GM12874 (cell line): ENCODE measurements around the gene TLR10.

Experiments used
- TF ChIP-seq, protein P1 (sequence below): IDR thresholded peaks from 2 replicates; pipeline ENCODE4 v1.5.1; 2011; ENCODE audit warnings: low read depth, mild to moderate bottlenecking, control low read depth, low read length, moderate library complexity; ENCODE audit not compliant: insufficient read depth

The TLR10 gene

GRCh38 chr4:38820329-38821061 is 37.7 kb upstream of the TLR10 start:
- TF ChIP-seq, protein P1, sequence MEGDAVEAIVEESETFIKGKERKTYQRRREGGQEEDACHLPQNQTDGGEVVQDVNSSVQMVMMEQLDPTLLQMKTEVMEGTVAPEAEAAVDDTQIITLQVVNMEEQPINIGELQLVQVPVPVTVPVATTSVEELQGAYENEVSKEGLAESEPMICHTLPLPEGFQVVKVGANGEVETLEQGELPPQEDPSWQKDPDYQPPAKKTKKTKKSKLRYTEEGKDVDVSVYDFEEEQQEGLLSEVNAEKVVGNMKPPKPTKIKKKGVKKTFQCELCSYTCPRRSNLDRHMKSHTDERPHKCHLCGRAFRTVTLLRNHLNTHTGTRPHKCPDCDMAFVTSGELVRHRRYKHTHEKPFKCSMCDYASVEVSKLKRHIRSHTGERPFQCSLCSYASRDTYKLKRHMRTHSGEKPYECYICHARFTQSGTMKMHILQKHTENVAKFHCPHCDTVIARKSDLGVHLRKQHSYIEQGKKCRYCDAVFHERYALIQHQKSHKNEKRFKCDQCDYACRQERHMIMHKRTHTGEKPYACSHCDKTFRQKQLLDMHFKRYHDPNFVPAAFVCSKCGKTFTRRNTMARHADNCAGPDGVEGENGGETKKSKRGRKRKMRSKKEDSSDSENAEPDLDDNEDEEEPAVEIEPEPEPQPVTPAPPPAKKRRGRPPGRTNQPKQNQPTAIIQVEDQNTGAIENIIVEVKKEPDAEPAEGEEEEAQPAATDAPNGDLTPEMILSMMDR = no peak

DNA sequence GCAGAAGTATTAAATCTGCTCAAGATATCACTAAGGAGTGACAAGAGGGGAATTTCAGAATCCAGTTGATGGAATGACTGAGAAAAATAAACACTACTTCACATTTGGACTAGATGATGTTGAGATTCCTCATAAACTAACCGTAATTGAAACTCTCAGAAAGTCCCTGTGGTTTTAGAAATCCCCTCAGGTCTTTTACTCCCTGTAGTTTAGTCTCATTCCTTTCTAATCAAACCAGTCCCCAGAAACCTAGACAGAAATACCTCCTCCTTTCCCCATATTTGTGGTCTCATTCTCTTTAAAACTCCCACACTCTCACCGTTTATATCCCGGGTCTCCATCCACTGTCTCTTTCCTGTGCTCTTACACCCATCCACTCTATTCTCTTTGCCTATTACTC is 36.8 kb upstream of the TLR10 start:
- TF ChIP-seq, protein P1 = no peak

GRCh38 chr4:38818441-38818976 is 35.7 kb upstream of the TLR10 start:
- TF ChIP-seq, protein P1 = no peak

- TF ChIP-seq, protein P1 = no peak
Observed at GRCh38 chr4:38815885-38816782, 33.3 kb upstream of the TLR10 start.

DNA sequence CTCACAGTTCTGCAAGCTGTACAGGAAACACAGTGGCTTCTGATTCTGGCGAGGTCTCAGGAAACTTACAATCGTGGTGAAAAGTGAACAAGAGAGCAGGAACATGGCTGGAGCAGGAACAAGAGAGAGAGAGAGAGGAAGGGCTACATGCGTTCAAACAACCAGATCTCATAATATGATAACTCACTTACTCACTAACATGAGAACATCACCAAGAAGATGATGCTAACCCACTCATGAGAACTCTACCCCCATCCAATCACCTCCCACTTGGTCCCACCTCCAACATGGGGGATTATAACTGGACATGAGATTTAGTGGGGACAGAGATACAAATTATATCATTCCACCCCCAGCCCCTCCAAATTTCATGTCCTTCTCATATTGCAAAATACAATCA is 31.6 kb upstream of the TLR10 start:
- TF ChIP-seq, protein P1 = no peak

DNA sequence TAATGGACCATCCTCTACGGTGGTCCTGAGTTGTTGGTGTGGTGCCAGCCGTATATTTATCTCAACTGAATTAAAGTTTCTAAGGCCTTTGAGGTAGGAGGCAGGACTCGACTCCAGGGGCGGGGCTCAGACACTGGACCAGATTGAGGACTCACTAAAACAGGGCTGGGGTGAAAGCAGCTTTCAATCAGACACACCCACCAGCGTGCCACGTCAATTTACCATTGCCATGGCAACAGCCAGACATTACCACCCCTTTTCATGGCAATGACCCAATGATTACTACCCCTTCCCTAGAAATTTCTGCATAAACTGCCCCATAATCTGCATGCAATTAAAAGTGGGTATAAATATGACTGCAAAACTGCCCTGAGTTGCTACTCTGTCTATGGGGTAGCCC is 28.5 kb upstream of the TLR10 start:
- TF ChIP-seq, protein P1 = no peak

GRCh38 chr4:38805530-38806145 is 22.8 kb upstream of the TLR10 start:
- TF ChIP-seq, protein P1 = no peak
